ENCODE results near the gene BTNL8.
A peak's percentile ranks its signal among the peaks of the same experiment; 100 is the strongest.

BTNL8 gene, protein sequence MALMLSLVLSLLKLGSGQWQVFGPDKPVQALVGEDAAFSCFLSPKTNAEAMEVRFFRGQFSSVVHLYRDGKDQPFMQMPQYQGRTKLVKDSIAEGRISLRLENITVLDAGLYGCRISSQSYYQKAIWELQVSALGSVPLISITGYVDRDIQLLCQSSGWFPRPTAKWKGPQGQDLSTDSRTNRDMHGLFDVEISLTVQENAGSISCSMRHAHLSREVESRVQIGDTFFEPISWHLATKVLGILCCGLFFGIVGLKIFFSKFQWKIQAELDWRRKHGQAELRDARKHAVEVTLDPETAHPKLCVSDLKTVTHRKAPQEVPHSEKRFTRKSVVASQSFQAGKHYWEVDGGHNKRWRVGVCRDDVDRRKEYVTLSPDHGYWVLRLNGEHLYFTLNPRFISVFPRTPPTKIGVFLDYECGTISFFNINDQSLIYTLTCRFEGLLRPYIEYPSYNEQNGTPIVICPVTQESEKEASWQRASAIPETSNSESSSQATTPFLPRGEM

DNA sequence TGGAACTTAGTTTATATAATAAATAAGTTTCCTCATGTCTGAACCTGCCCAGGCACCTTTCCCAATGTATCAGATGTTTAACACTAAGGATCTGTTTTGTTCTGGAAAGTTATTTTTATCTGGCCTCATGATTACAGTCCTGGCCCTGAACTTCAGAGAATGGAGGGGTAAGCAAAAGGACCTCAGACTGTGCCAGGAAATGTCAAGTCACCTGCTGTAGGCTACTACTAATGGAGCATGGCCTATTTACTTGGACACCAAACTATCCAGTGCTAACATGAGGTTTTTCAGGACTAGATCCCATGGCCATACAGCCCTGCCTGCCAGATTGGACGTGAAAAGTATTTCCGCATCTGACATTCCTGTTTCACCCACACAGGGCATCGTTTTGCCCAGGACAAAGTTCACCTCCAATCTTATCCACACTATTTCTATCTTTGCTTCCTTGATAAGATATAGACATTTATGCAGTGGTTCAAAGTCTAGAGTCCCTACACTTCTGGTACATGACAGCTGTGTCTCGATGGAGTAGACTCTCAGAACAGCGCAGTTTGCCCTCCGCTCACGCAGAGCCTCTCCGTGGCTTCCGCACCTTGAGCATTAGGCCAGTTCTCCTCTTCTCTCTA, at the start of gene BTNL8:
TSS of gene BTNL8 (plus strand) at position 539 of the 626 bp plus-strand sequence. CDS start 152 bp downstream, outside the sequence.
- Mint-ChIP-seq H3K4me3 (no peak within 1 kb of the TSS), H3K36me3 (ENCODE audit: low read depth) (no peaks in the 10 kb centered on the region)
- no peak for DNase-seq

GRCh38 chr5:180849827-180850226, 49.1 kb upstream of the BTNL8 start:
- Mint-ChIP-seq H3K4me1 (peaks cover 2% of the 10 kb centered on the region), H3K27me3 (no peaks in the 10 kb centered on the region), H3K4me3 (no peak overlapping the region), H3K9me3 (peaks cover 40% of the 10 kb centered on the region), H3K27ac (no peak overlapping the region), H3K36me3 (ENCODE audit: low read depth) (peaks cover 70% of the 10 kb centered on the region)
- DNase-seq, result no peak
- no peak for ATAC-seq

More for the DNA sequence above, at the start of gene BTNL8:
- Mint-ChIP-seq H3K4me1 (peaks cover 7% of the 10 kb centered on the region), H3K27ac (no peak within 1 kb of the TSS), H3K9me3 (peaks cover 5% of the 10 kb centered on the region), H3K27me3 (no peaks in the 10 kb centered on the region)
- ATAC-seq, result no peak

GRCh38 chr5:180850434-180851078, 48.4 kb upstream of the BTNL8 start:
- H3K9me3 Mint-ChIP-seq, result peaks cover 40% of the 10 kb centered on the region
- DNase-seq (no peak), ATAC-seq (no peak)
- H3K4me1 Mint-ChIP-seq, result peaks cover 3% of the 10 kb centered on the region
- no peaks in the 10 kb centered on the region for H3K27me3 Mint-ChIP-seq
- no peak overlapping the region for H3K27ac Mint-ChIP-seq
- no peak overlapping the region for H3K4me3 Mint-ChIP-seq
- H3K36me3 Mint-ChIP-seq (ENCODE audit: low read depth), result peaks cover 72% of the 10 kb centered on the region

GRCh38 chr5:180852495-180852894, 46.5 kb upstream of the BTNL8 start:
- H3K36me3 Mint-ChIP-seq (ENCODE audit: low read depth), result peaks cover 73% of the 10 kb centered on the region

GRCh38 chr5:180853121-180853847, 45.7 kb upstream of the BTNL8 start:
- Mint-ChIP-seq H3K27me3 (no peaks in the 10 kb centered on the region), H3K4me3 (no peak overlapping the region), H3K27ac (no peak overlapping the region)

More at GRCh38 chr5:180852495-180852894, 46.5 kb upstream of the BTNL8 start:
- DNase-seq, result no peak
- ATAC-seq, result no peak
- Mint-ChIP-seq H3K4me1 (peaks cover 3% of the 10 kb centered on the region), H3K27me3 (no peaks in the 10 kb centered on the region), H3K4me3 (no peak overlapping the region), H3K9me3 (peaks cover 36% of the 10 kb centered on the region), H3K27ac (no peak overlapping the region)

DNA sequence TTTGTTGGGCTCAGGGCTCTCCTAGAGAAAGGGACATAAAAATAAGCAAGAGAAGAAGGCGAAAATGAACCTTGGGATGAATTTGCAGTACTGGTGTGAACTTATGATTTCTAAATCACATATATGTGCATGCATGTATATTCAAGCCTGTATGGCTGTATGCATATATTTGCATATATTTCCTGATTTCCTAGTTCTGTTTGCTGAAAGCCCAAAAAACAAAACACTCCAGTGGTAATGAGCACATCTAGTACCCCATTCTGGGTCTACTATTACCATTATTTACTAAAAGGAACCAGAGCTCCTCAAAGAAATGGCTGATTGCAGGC, 45.1 kb upstream of the BTNL8 start:
- Mint-ChIP-seq H3K27ac (no peak overlapping the region), H3K36me3 (ENCODE audit: low read depth) (peaks cover 64% of the 10 kb centered on the region), H3K4me1 (peaks cover 6% of the 10 kb centered on the region), H3K27me3 (no peaks in the 10 kb centered on the region), H3K4me3 (no peak overlapping the region), H3K9me3 (peaks cover 23% of the 10 kb centered on the region)
- ATAC-seq, result no peak
- no peak for DNase-seq

More at GRCh38 chr5:180853121-180853847, 45.7 kb upstream of the BTNL8 start:
- Mint-ChIP-seq H3K9me3 (peaks cover 29% of the 10 kb centered on the region), H3K36me3 (ENCODE audit: low read depth) (peaks cover 65% of the 10 kb centered on the region), H3K4me1 (peaks cover 4% of the 10 kb centered on the region)
- no peak for DNase-seq
- no peak for ATAC-seq

- peaks cover 27% of the 10 kb centered on the region for H3K36me3 Mint-ChIP-seq (ENCODE audit: low read depth)
- H3K27me3 Mint-ChIP-seq, result no peaks in the 10 kb centered on the region
- H3K4me3 Mint-ChIP-seq, result no peak overlapping the region
- no peak overlapping the region for H3K27ac Mint-ChIP-seq
- peaks cover 18% of the 10 kb centered on the region for H3K4me1 Mint-ChIP-seq
- H3K9me3 Mint-ChIP-seq, result no peaks in the 10 kb centered on the region
- DNase-seq, result no peak
- no peak for ATAC-seq
These were observed 40.4 kb upstream of the BTNL8 start for GRCh38 chr5:180858586-180858985.

DNA sequence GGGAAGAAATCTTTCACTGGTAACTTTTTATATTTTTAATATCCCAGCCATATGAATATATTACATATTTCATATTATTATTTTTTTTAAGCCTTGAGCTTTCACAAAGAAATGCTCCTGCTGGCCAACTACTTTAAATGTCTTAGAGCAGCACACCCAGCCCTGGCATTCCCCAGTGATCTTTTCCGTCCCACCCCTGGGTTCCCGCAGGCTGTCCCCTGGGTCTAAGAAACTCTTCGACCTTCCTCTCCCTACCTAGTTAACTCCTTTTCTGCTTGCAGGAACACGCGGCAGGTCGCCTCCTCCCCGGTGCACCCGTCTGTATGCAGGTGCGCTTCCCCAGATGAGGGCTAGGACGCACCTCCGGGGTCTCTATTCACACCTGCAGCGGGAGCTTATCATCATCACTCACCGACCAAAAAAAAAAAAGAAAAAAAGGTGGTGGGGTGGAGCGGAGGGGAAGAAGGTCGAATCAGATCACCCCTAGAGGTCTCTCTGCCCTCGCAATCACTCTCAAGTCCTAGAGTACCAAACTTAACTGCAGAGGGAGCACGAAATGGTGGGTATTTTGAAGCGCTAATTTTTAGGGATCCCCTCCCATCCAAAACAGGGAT, 38.6 kb upstream of the BTNL8 start:
- peak overlapping the region; percentile 90 for H3K4me3 Mint-ChIP-seq
- DNase-seq (peak; percentile 30), ATAC-seq (peak; percentile 68)
- H3K9me3 Mint-ChIP-seq, result no peaks in the 10 kb centered on the region
- peak overlapping the region; percentile 86 for H3K27ac Mint-ChIP-seq
- H3K4me1 Mint-ChIP-seq, result peaks cover 17% of the 10 kb centered on the region
- H3K36me3 Mint-ChIP-seq (ENCODE audit: low read depth), result peaks cover 22% of the 10 kb centered on the region
- no peaks in the 10 kb centered on the region for H3K27me3 Mint-ChIP-seq

DNA sequence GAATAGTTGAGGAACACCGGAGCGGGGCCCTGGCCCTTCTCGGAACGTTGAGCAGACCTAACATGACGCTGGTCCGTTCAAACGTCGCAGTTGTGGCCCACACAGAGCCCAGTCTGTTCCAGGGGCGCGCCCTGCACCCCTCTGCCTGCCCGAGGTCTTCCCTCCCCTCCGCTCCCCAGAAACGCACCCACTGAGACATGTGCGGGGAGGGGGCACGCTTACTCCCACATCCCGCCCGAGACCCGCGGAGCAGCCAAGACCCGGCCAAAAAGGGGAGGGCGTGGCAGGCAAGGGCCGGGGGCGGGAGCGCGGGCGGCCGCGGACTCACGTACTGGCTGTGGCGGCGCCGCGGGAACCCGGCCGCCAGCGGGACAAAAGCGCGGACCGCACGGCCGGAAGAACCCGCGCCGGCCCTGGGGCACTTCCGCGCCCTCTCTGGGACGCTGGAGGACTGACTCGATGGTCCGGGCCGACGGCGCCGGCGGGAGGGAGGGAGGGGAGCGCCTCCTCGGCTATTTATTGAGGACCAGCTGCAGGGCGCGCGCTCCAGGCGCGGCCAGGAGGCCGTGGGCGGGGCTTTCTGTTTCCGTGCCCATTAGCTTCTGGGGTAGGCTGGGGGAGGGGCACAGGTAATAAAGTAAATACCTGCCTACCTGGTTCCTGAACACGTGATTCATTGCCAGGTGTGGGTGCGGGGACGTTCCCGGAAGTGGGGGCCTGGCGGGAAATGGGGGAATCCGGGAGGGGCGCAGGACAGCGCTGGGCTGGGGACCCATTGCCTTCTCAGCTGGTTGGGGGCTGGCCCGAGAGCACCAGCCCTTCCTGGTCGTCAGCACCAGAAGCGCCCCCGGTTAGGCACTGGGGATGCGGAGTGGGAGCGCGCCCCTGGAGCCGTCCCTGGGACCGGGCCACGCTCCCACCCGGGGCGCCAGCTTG, 37.8 kb upstream of the BTNL8 start, which contains the start of gene ZFP62:
TSS of gene ZFP62 (minus strand) at position 390 of the 936 bp plus-strand sequence. CDS start at position 333, 57 bp downstream.
- DNase-seq, result peak; percentile 90
- peak within 1 kb of the TSS; percentile 90 for H3K4me3 Mint-ChIP-seq
- H3K4me1 Mint-ChIP-seq, result peaks cover 17% of the 10 kb centered on the region
- peak; percentile 94 for ATAC-seq
- H3K36me3 Mint-ChIP-seq (ENCODE audit: low read depth), result peaks cover 14% of the 10 kb centered on the region
- H3K27me3 Mint-ChIP-seq, result peaks cover 5% of the 10 kb centered on the region
- peak within 1 kb of the TSS; percentile 86 for H3K27ac Mint-ChIP-seq
- H3K9me3 Mint-ChIP-seq, result no peaks in the 10 kb centered on the region

GRCh38 chr5:180862645-180863044, 36.3 kb upstream of the BTNL8 start:
- Mint-ChIP-seq H3K27ac (no peak overlapping the region), H3K4me3 (no peak overlapping the region)
- ATAC-seq, result no peak

GRCh38 chr5:180865981-180866695, 32.8 kb upstream of the BTNL8 start:
- no peaks in the 10 kb centered on the region for H3K36me3 Mint-ChIP-seq (ENCODE audit: low read depth)
- DNase-seq, result no peak
- peaks cover 4% of the 10 kb centered on the region for H3K4me1 Mint-ChIP-seq
- no peak overlapping the region for H3K4me3 Mint-ChIP-seq
- no peak for ATAC-seq
- H3K27me3 Mint-ChIP-seq, result peaks cover 13% of the 10 kb centered on the region
- H3K27ac Mint-ChIP-seq, result no peak overlapping the region
- H3K9me3 Mint-ChIP-seq, result no peaks in the 10 kb centered on the region

More at GRCh38 chr5:180862645-180863044, 36.3 kb upstream of the BTNL8 start:
- no peak for DNase-seq
- Mint-ChIP-seq H3K36me3 (ENCODE audit: low read depth) (peaks cover 8% of the 10 kb centered on the region), H3K27me3 (peaks cover 7% of the 10 kb centered on the region), H3K9me3 (no peaks in the 10 kb centered on the region), H3K4me1 (peaks cover 17% of the 10 kb centered on the region)

GRCh38 chr5:180866985-180867384, 32.0 kb upstream of the BTNL8 start:
- Mint-ChIP-seq H3K27me3 (peaks cover 13% of the 10 kb centered on the region), H3K4me1 (peaks cover 4% of the 10 kb centered on the region), H3K27ac (no peak overlapping the region), H3K4me3 (no peak overlapping the region), H3K36me3 (ENCODE audit: low read depth) (no peaks in the 10 kb centered on the region), H3K9me3 (no peaks in the 10 kb centered on the region)
- DNase-seq (no peak), ATAC-seq (no peak)
